Gastrocnemius medialis (tissue), 4 donors: ENCODE data around the gene ZNF627. TPM values are rescaled to one million over a fixed set of nuclear protein-coding genes. Genes with fewer than 3 reads are reported as not detected.
"Not testable (repeated sequence)": the region's sequence is repeated elsewhere in the genome, so short reads cannot be mapped to it uniquely, and the experiment has no call there.

Experiments used
- ATAC-seq, 2 donors: fragments of 150-250 bp; one replicate each; pipeline ENCODE4 v1.9.1; 2016
- DNase-seq, 2 donors: peaks; one replicate each; pipeline ENCODE4 v3.0.0-alpha.2; 2019
- H3K27ac ChIP-seq, 4 donors: fragments of 200-600 bp; sonication (generic); 1 replicate in 1 of 4; 2 replicates in 3 of 4; pipeline ENCODE4 v1.5.1; 2016 to 2018; ENCODE audit warnings: mild to moderate bottlenecking in 2 of 4, moderate library complexity in 1 of 4
- H3K27me3 ChIP-seq, 3 donors: fragments of 200-600 bp; sonication (generic) in 2 of 3; 1 replicate in 1 of 3; 2 replicates in 2 of 3; pipeline versions ENCODE4 v1.5.1 to v1.6.0; 2016 to 2019; ENCODE audit warnings: mild to moderate bottlenecking in 1 of 3, moderate library complexity in 1 of 3
- H3K36me3 ChIP-seq, 2 donors: fragments of 200-600 bp; sonication (generic) in 1 of 2; one replicate each; pipeline ENCODE4 v1.5.1; 2017 to 2018
- H3K4me1 ChIP-seq, 2 donors: fragments of 200-600 bp; sonication (generic) in 1 of 2; one replicate each; pipeline ENCODE4 v1.5.1; 2016 to 2017; ENCODE audit warnings: mild to moderate bottlenecking in 2 of 2
- H3K4me3 ChIP-seq, 4 donors: fragments of 200-600 bp; sonication (generic) in 3 of 4; 1 replicate in 1 of 4; 2 replicates in 3 of 4; pipeline ENCODE4 v1.5.1; 2016 to 2019; ENCODE audit warnings: mild to moderate bottlenecking in 2 of 4
- H3K9me3 ChIP-seq, 3 donors: fragments of 200-600 bp; sonication (generic) in 2 of 3; 1 replicate in 1 of 3; 2 replicates in 2 of 3; pipeline ENCODE4 v1.5.1; 2016 to 2019
- CTCF ChIP-seq, 5 experiments: fragments of 450-650 bp in 3 of 5; fragments of 200-600 bp in 2 of 5; sonication (generic) in 2 of 5; IDR thresholded peaks in 4 of 5; conservative IDR thresholded peaks in 1 of 5; 1 replicate in 4 of 5; 2 replicates in 1 of 5; pipeline ENCODE4 v1.5.1; 2016 to 2019; ENCODE audit warnings: antibody characterized with exemption in 5 of 5, mild to moderate bottlenecking in 3 of 5, moderate library complexity in 3 of 5
- POLR2A ChIP-seq, 2 donors: fragments of 450-650 bp; IDR thresholded peaks; one replicate each; pipeline ENCODE4 v1.6.1; 2017; ENCODE audit warnings: antibody characterized with exemption in 2 of 2, mild to moderate bottlenecking in 2 of 2, moderate library complexity in 2 of 2
- in situ Hi-C, 4 donors: fragments of 200-750 bp; cut with MboI; loops; one replicate each; pipeline versions ENCODE4 v1.15.0 to v1.8.0; 2017; ENCODE audit warnings: low sequenced_read_pairs in 4 of 4
- intact Hi-C: fragments of 100-400 bp; cut with DNase I; formaldehyde crosslinking; loops from one replicate; pipeline ENCODE4 v1.15.1; 2023; ENCODE audit warnings: low total_unique reads
- total RNA-seq, 4 donors: library from RNA; depleted of rRNA; stranded (reverse); fragments of >200 nt; gene quantifications; one replicate each; pipeline versions ENCODE4 v1.1.0 to v1.2.3, GENCODE V29; 2016

Gene ZNF627
- total RNA-seq, 4 donors from 2014 or later, result 2.3 to 4.5 (median 3.7) TPM

- Histone ChIP-seq H3K36me3 (peaks cover 3 to 37% of the 10 kb centered on the region in 2 donors), H3K4me3 (no peak overlapping the region), H3K27ac (no peak overlapping the region), H3K4me1 (no peaks in the 10 kb centered on the region), H3K27me3 (no peaks in the 10 kb centered on the region), H3K9me3 (peaks cover 0 to 8% (median 0%) of the 10 kb centered on the region in 3 donors)
- TF ChIP-seq CTCF (IDR thresholded peaks at IDR 0.05 in 4 of 5, conservative IDR thresholded peaks at IDR 0.05 in 1 of 5) (no peak), POLR2A (IDR thresholded peaks at IDR 0.05) (no peak)
- ATAC-seq (no peak), DNase-seq (no peak)
- intact Hi-C loops, result no loop called here
- in situ Hi-C loops, result no loop called here
Measured at GRCh38 chr19:11611730-11612129, 14.4 kb downstream of the ZNF627 start.

DNA sequence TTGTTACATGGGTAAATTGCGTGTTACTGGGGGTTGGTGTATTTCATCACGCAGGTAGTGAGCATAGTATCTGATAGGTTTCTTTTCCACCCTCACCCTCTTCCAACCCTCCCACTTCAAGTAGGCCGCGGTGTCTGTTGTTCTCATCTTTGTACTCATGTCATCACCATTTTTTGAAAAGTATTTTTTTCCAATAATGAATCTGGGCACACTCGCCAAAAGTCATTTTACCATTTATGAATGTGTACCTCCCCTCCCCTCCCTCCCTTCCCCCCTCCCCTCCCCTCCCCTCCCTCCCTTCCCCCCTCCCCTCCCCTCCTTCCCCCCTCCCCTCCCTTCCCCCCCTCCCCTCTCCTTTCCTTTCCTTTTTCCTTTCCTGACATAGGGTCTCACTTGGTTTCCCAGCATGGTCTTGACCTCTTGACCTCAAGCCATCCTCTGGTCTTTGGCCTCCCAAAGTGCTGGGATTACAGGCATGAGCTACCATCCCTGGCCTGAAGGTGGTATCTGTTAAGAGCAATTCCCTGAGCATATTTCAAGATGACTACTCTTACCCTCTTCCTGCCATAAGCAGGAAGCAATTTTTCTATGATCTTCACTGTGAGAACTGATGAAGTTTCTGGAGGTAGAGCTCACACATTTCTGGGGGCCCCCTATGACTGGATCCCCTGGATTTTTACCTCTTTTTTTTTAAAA lies 15.7 kb downstream of the ZNF627 start:
- Histone ChIP-seq H3K4me3 (no peak overlapping the region), H3K36me3 (peaks cover 12 to 41% of the 10 kb centered on the region in 2 donors), H3K27me3 (no peaks in the 10 kb centered on the region), H3K27ac (no peak overlapping the region), H3K9me3 (peaks cover 0 to 20% (median 7%) of the 10 kb centered on the region in 3 donors), H3K4me1 (no peaks in the 10 kb centered on the region)
- intact Hi-C loops (no loop called here), in situ Hi-C loops (no loop called here)
- ATAC-seq, result no peak
- TF ChIP-seq POLR2A (IDR thresholded peaks at IDR 0.05) (no peak), CTCF (IDR thresholded peaks at IDR 0.05 in 4 of 5, conservative IDR thresholded peaks at IDR 0.05 in 1 of 5) (no peak)
- DNase-seq, result no peak

DNA sequence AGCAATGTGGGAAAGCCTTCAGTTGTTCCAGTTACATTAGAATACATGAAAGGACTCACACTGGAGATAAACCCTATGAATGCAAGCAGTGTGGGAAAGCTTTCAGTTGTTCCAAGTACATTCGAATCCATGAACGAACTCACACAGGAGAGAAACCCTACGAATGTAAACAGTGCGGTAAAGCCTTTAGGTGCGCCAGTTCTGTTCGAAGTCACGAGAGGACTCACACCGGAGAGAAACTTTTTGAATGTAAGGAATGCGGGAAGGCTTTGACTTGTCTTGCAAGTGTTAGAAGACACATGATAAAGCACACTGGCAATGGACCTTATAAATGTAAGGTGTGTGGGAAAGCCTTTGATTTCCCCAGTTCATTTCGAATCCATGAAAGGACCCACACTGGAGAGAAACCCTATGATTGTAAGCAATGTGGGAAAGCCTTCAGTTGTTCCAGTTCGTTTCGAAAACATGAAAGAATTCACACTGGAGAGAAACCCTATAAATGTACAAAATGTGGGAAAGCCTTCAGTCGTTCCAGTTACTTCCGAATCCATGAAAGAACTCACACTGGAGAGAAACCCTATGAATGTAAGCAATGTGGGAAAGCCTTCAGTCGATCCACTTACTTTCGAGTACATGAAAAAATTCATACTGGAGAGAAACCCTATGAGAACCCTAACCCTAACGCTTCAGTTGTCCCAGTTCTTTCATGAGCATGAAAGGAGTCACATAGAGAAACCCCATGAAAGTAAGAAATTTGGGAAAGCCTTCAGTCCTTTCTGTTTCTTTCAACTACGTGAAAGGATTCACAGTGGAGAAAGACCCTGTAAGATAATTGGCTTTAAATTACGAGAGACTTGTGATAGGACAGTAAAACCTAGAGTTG lies 20.1 kb downstream of the ZNF627 start:
- TF ChIP-seq CTCF (IDR thresholded peaks at IDR 0.05 in 4 of 5, conservative IDR thresholded peaks at IDR 0.05 in 1 of 5) (no peak), POLR2A (IDR thresholded peaks at IDR 0.05) (no peak)
- Histone ChIP-seq H3K27ac (no peak overlapping the region), H3K9me3 (peaks cover 0 to 20% (median 11%) of the 10 kb centered on the region in 3 donors), H3K36me3 (peaks cover 20 to 73% of the 10 kb centered on the region in 2 donors), H3K27me3 (no peaks in the 10 kb centered on the region), H3K4me1 (no peaks in the 10 kb centered on the region), H3K4me3 (peak overlapping the region in 1 of 4 donors; percentile 24)
- DNase-seq (no peak), ATAC-seq (no peak)
- intact Hi-C loops (no loop called here), in situ Hi-C loops (no loop called here)

- no peak for TF ChIP-seq CTCF (IDR thresholded peaks at IDR 0.05 in 4 of 5, conservative IDR thresholded peaks at IDR 0.05 in 1 of 5)
- no peak for TF ChIP-seq POLR2A (IDR thresholded peaks at IDR 0.05)
- in situ Hi-C loops, result no loop called here
- peaks cover 0 to 8% of the 10 kb centered on the region in 2 donors for H3K4me1 ChIP-seq
- peaks cover 0 to 20% (median 11%) of the 10 kb centered on the region in 3 donors for H3K9me3 ChIP-seq
- peaks cover 20 to 58% of the 10 kb centered on the region in 2 donors for H3K36me3 ChIP-seq
- ATAC-seq (no peak), DNase-seq (no peak)
- H3K4me3 ChIP-seq, result no peak overlapping the region
- no peak overlapping the region for H3K27ac ChIP-seq
- intact Hi-C loops, result no loop called here
- peaks cover 0 to 3% (median 0%) of the 10 kb centered on the region in 3 donors for H3K27me3 ChIP-seq
Measured at GRCh38 chr19:11620553-11620952, 23.3 kb downstream of the ZNF627 start.

GRCh38 chr19:11622401-11622800 lies 25.1 kb downstream of the ZNF627 start:
- H3K4me3 ChIP-seq, in situ Hi-C loops: not testable (repeated sequence)

More at GRCh38 chr19:11622401-11622800, 25.1 kb downstream of the ZNF627 start:
- H3K9me3 ChIP-seq, H3K4me1 ChIP-seq, ATAC-seq, H3K27ac ChIP-seq, H3K27me3 ChIP-seq, DNase-seq, intact Hi-C loops: not testable (repeated sequence)
- H3K36me3 ChIP-seq, result peaks cover 12 to 40% of the 10 kb centered on the region in 2 donors
